NT2/D1 (cell line): ENCODE data around the gene TRIM49C.
"Not testable (repeated sequence)": the region's sequence is repeated elsewhere in the genome, so short reads cannot be mapped to it uniquely, and the experiment has no call there.

ENCODE experiments used
- SUZ12 ChIP-seq: IDR thresholded peaks from 2 replicates; pipeline ENCODE4 v1.6.1; 2011; ENCODE audit not compliant: insufficient read length, insufficient read depth; ENCODE audit errors: extremely low read depth
- YY1 ChIP-seq: IDR thresholded peaks from 2 replicates; pipeline ENCODE4 v1.6.1; 2011; ENCODE audit not compliant: insufficient read length, insufficient read depth
- ZNF274 ChIP-seq: IDR thresholded peaks from 2 replicates; pipeline ENCODE4 v1.6.1; 2011; ENCODE audit warnings: mild to moderate bottlenecking, low read depth, low read length

DNA sequence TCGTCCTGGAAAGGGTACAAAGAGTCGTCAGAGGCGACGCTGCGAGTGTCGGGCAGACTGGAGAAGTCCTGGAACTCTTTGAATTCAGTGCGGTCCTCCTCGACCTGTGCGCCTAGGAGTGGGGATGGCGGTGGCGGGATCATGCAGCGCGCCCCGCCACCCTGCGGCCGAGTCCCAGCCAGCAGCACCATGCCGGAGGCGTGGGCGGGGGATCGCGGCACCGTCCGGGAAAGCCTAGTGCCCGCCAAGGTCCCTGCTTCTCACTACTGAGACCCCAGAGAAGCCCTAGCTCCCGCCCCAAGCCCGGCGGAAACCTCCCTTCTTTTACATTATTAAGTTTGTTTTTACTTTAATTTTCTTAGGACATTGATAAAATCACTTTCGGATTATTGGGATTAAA is 22.6 kb downstream of the TRIM49C start:
- TF ChIP-seq YY1, ZNF274, SUZ12: not testable (repeated sequence)
